ENCODE results near the gene TTC34. TPM values are rescaled to one million over a fixed set of nuclear protein-coding genes. Genes with fewer than 3 reads are reported as not detected.

TTC34 gene
- total and polyA plus RNA-seq, 9 of the 15 experiments (the other 6 are each of a cell fraction or from before 2014, with no cell fraction given), result 0.03 to 0.38 (median 0.05) TPM; not detected in 2

DNA sequence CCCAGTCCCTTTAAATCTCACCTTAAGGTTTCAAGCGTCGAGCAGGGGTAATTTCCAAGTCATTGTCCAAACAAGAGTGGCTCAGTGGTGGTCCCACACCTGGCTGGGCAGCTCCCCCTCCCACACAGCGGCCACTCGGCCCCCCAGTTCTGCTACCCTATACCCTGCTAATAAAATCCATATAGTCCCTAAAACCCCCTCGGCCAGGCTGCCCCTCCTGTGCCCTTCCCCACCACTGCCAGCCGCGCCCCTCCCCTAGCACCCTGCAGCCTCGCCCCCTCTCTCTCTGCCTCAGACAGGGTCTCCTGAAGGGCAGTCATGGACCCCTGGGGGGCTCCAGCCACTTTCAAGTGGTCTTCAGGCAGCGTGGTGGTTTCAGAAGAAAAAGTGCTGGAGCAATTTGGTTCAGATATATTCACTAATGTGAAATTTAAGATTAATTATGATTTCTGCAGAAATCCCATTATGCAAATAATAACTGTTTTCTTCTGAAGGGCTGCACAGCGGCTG lies 34.2 kb upstream of the TTC34 start:
- DNase-seq (ENCODE audit: extremely low read depth in 1 of 4, low spot score in 3 of 4), result no peak
- H3K27ac ChIP-seq (ENCODE audit: extremely low read depth, low read depth, low read length), result no peak overlapping the region
- 0% methylated on average over 10 of the region's 10 CpGs for WGBS (ENCODE audit: insufficient coverage, low coverage, missing lambda C conversion rate)
- H3K4me1 ChIP-seq (replicated peaks in 1 of 2; ENCODE audit: control insufficient read depth in 2 of 2, insufficient read depth in 2 of 2, low read length in 2 of 2), result no peaks in the 10 kb centered on the region
- H3K9me1 ChIP-seq (ENCODE audit: control insufficient read depth, insufficient read depth, low read length), result no peaks in the 10 kb centered on the region
- FAIRE-seq, result no peak
- H3K4me2 ChIP-seq (ENCODE audit: insufficient read depth, low read length), result no peak overlapping the region
- no peaks in the 10 kb centered on the region for H3K9me3 ChIP-seq (replicated peaks; ENCODE audit: control insufficient read depth, insufficient read depth, low read depth, low read length)
- H3K27me3 ChIP-seq (ENCODE audit: control insufficient read depth in 2 of 2, insufficient read depth in 2 of 2, low read length in 2 of 2), result peaks cover 6 to 37% of the 10 kb centered on the region in 2 experiments; a peak in 4 of 5 replicates
- no peak overlapping the region for H3K9ac ChIP-seq (ENCODE audit: insufficient read depth in 1 of 2, low read depth in 2 of 2, low read length in 2 of 2)
- no peaks in the 10 kb centered on the region for H3K36me3 ChIP-seq (ENCODE audit: control insufficient read depth, insufficient read depth, low read length)
- TF ChIP-seq GABPB2 (CRISPR knock-in tag; conservative IDR thresholded peaks at IDR 0.05), result no peak
- TF ChIP-seq NCOA4 (IDR thresholded peaks at IDR 0.05; ENCODE audit: partially characterized antibody), result no peak
- TF ChIP-seq EHMT2 (IDR thresholded peaks at IDR 0.05), result no peak
- TF ChIP-seq, protein P1, sequence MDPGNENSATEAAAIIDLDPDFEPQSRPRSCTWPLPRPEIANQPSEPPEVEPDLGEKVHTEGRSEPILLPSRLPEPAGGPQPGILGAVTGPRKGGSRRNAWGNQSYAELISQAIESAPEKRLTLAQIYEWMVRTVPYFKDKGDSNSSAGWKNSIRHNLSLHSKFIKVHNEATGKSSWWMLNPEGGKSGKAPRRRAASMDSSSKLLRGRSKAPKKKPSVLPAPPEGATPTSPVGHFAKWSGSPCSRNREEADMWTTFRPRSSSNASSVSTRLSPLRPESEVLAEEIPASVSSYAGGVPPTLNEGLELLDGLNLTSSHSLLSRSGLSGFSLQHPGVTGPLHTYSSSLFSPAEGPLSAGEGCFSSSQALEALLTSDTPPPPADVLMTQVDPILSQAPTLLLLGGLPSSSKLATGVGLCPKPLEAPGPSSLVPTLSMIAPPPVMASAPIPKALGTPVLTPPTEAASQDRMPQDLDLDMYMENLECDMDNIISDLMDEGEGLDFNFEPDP (CRISPR knock-in tag; IDR thresholded peaks at IDR 0.05), result no peak
- TF ChIP-seq, protein P2, sequence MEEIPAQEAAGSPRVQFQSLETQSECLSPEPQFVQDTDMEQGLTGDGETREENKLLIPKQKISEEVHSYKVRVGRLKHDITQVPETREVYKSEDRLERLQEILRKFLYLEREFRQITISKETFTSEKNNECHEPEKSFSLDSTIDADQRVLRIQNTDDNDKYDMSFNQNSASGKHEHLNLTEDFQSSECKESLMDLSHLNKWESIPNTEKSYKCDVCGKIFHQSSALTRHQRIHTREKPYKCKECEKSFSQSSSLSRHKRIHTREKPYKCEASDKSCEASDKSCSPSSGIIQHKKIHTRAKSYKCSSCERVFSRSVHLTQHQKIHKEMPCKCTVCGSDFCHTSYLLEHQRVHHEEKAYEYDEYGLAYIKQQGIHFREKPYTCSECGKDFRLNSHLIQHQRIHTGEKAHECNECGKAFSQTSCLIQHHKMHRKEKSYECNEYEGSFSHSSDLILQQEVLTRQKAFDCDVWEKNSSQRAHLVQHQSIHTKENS (CRISPR knock-in tag; IDR thresholded peaks at IDR 0.05), result no peak
- TF ChIP-seq RFX5 (IDR thresholded peaks at IDR 0.05; ENCODE audit: low read depth, low read length), result no peak
- no peak for TF ChIP-seq POLR2A (conservative IDR thresholded peaks at IDR 0.05)
- no peak for TF ChIP-seq ZNF507 (tag; conservative IDR thresholded peaks at IDR 0.05)
- TF ChIP-seq MXI1 (IDR thresholded peaks at IDR 0.05; ENCODE audit: low read depth, low read length), result no peak
- no peak for TF ChIP-seq SRSF1 (IDR thresholded peaks at IDR 0.05; ENCODE audit: low read depth, low read length)
- TF ChIP-seq TFAM (CRISPR knock-in tag; conservative IDR thresholded peaks at IDR 0.05), result no peak
- no peak for TF ChIP-seq ZC3H8 (IDR thresholded peaks at IDR 0.05)
- no peak for TF ChIP-seq HNRNPUL1 (IDR thresholded peaks at IDR 0.05; ENCODE audit: low read length)
- TF ChIP-seq CBX1 (IDR thresholded peaks at IDR 0.05; ENCODE audit: low read depth), result no peak
- no peak for TF ChIP-seq RBFOX2 (IDR thresholded peaks at IDR 0.05; ENCODE audit: low read depth, low read length)
- no peak for TF ChIP-seq SMARCA4 (IDR thresholded peaks at IDR 0.05)
- TF ChIP-seq NFE2 (IDR thresholded peaks at IDR 0.05; ENCODE audit: low read depth), result no peak
- TF ChIP-seq, protein P3, sequence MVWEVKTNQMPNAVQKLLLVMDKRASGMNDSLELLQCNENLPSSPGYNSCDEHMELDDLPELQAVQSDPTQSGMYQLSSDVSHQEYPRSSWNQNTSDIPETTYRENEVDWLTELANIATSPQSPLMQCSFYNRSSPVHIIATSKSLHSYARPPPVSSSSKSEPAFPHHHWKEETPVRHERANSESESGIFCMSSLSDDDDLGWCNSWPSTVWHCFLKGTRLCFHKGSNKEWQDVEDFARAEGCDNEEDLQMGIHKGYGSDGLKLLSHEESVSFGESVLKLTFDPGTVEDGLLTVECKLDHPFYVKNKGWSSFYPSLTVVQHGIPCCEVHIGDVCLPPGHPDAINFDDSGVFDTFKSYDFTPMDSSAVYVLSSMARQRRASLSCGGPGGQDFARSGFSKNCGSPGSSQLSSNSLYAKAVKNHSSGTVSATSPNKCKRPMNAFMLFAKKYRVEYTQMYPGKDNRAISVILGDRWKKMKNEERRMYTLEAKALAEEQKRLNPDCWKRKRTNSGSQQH (CRISPR knock-in tag; IDR thresholded peaks at IDR 0.05), result no peak
- TF ChIP-seq, protein P4, sequence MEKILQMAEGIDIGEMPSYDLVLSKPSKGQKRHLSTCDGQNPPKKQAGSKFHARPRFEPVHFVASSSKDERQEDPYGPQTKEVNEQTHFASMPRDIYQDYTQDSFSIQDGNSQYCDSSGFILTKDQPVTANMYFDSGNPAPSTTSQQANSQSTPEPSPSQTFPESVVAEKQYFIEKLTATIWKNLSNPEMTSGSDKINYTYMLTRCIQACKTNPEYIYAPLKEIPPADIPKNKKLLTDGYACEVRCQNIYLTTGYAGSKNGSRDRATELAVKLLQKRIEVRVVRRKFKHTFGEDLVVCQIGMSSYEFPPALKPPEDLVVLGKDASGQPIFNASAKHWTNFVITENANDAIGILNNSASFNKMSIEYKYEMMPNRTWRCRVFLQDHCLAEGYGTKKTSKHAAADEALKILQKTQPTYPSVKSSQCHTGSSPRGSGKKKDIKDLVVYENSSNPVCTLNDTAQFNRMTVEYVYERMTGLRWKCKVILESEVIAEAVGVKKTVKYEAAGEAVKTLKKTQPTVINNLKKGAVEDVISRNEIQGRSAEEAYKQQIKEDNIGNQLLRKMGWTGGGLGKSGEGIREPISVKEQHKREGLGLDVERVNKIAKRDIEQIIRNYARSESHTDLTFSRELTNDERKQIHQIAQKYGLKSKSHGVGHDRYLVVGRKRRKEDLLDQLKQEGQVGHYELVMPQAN (IDR thresholded peaks at IDR 0.05; ENCODE audit: borderline replicate concordance), result no peak
- intact Hi-C loops (cut with micrococcal nuclease), result no loop called here
- no peaks in the 10 kb centered on the region for H4K20me1 ChIP-seq (replicated peaks; ENCODE audit: control insufficient read depth, insufficient read depth, low read length)
- in situ Hi-C loops (cut with MboI), result no loop called here
- no peak overlapping the region for H2AFZ ChIP-seq (ENCODE audit: low read depth, low read length)
- CTCF ChIA-PET (ENCODE audit: low intra/inter-chr PET ratio), result no interaction called here
- H3K79me2 ChIP-seq (ENCODE audit: control insufficient read depth, insufficient read depth, low read length), result no peaks in the 10 kb centered on the region
- no peak overlapping the region for H3K4me3 ChIP-seq
- POLR2A ChIA-PET, result no interaction called here
- no peak for ATAC-seq
- no TSS peak for BruUV-seq (replicated peaks)
